H1 (cell line): ENCODE results near the gene MECP2. TPM values are rescaled to one million over a fixed set of nuclear protein-coding genes. Genes with fewer than 3 reads are reported as not detected.

Experiments used
- CTCF ChIA-PET: fragments of 300-600 bp; sonication (Branson Sonifier 250); formaldehyde crosslinking; loops from one replicate; lab custom pipeline; 2021; ENCODE audit not compliant: partially characterized antibody; lab: Charles Lee
- POLR2A ChIA-PET: fragments of 300-600 bp; sonication (Branson Sonifier 250); formaldehyde crosslinking; loops from one replicate; lab custom pipeline; 2021; ENCODE audit warnings: inconsistent platforms; ENCODE audit not compliant: partially characterized antibody; lab: Charles Lee
- DNase-seq, 2 experiments: peaks; one replicate each; pipeline versions ENCODE4 v3.0.0 to v3.0.0-alpha.2; 2010 to 2022; ENCODE audit warnings: low spot score in 2 of 2, low read depth in 1 of 2, mixed read lengths in 1 of 2
- FAIRE-seq: peaks from 2 replicates; lab custom pipeline; 2011; peaks lifted over from hg19 to GRCh38; lab: Jason Lieb, UNC
- H2AFZ ChIP-seq: 2 replicates; pipeline ENCODE4 v1.8.1; 2012; ENCODE audit warnings: low read length, inconsistent platforms
- H2AK5ac ChIP-seq: 2 replicates; pipeline ENCODE4 v1.6.1; 2013; ENCODE audit warnings: low read depth, low read length
- H2BK120ac ChIP-seq: replicated peaks from 2 replicates; pipeline ENCODE3; 2013; ENCODE audit warnings: low read depth, low read length, inconsistent platforms
- H2BK12ac ChIP-seq: 2 replicates; pipeline ENCODE4 v1.6.1; 2013; ENCODE audit warnings: low read depth, low read length
- H2BK15ac ChIP-seq: 2 replicates; pipeline ENCODE4 v1.6.1; 2013; ENCODE audit warnings: low read length
- H2BK20ac ChIP-seq: 2 replicates; pipeline ENCODE4 v1.6.1; 2013; ENCODE audit warnings: low read length
- H2BK5ac ChIP-seq: 2 replicates; pipeline ENCODE4 v1.6.1; 2013; ENCODE audit warnings: low read depth, low read length
- H3K14ac ChIP-seq: 2 replicates; pipeline ENCODE4 v1.6.1; 2013; ENCODE audit warnings: inconsistent platforms; ENCODE audit not compliant: insufficient read length
- H3K18ac ChIP-seq: 2 replicates; pipeline ENCODE4 v1.6.1; 2013; ENCODE audit warnings: low read length; ENCODE audit errors: extremely low read depth
- H3K23ac ChIP-seq: 2 replicates; pipeline ENCODE4 v1.6.1; 2013; ENCODE audit warnings: inconsistent platforms; ENCODE audit not compliant: insufficient read length
- H3K23me2 ChIP-seq: 2 replicates; pipeline ENCODE4 v1.6.1; 2013; ENCODE audit warnings: low read depth, low read length
- H3K27ac ChIP-seq: 2 replicates; pipeline ENCODE4 v1.6.1; 2011; ENCODE audit warnings: low read depth, low read length, inconsistent platforms
- H3K27me3 ChIP-seq, 4 experiments: replicated peaks in 1 of 4; 1 replicate in 1 of 4; 2 replicates in 3 of 4; pipeline versions ENCODE4 v1.6.1 to v1.8.1; 2011 to 2013; ENCODE audit warnings: low read length in 3 of 4, mild to moderate bottlenecking in 3 of 4, inconsistent platforms in 2 of 4, mixed read lengths in 2 of 4, moderate library complexity in 1 of 4; ENCODE audit not compliant: control insufficient read depth in 3 of 4, insufficient read depth in 3 of 4; ENCODE audit errors: extremely low read depth in 1 of 4
- H3K36me3 ChIP-seq, 4 experiments: 2 replicates each; pipeline versions ENCODE4 v1.6.1 to v1.8.1; 2011 to 2013; ENCODE audit warnings: mild to moderate bottlenecking in 4 of 4, low read length in 3 of 4, moderate library complexity in 2 of 4, control low read depth in 1 of 4, inconsistent platforms in 1 of 4; ENCODE audit not compliant: insufficient read depth in 4 of 4, control insufficient read depth in 2 of 4
- H3K4ac ChIP-seq: replicated peaks from 2 replicates; pipeline ENCODE3; 2013; ENCODE audit warnings: low read length, low read depth, mixed read lengths, inconsistent platforms; ENCODE audit not compliant: insufficient read length
- H3K4me1 ChIP-seq, 4 experiments: replicated peaks in 1 of 4; 1 replicate in 1 of 4; 2 replicates in 3 of 4; pipeline versions ENCODE4 v1.6.1 to v1.8.1; 2011 to 2013; ENCODE audit warnings: low read length in 3 of 4, inconsistent platforms in 2 of 4, mixed read lengths in 1 of 4; ENCODE audit not compliant: insufficient read depth in 4 of 4, control insufficient read depth in 3 of 4
- H3K4me2 ChIP-seq, 2 experiments: 2 replicates each; pipeline versions ENCODE4 v1.6.1 to v1.8.1; 2011 to 2013; ENCODE audit warnings: low read depth in 2 of 2, low read length in 2 of 2, control low read depth in 1 of 2, inconsistent platforms in 1 of 2, mild to moderate bottlenecking in 1 of 2; ENCODE audit not compliant: insufficient read depth in 1 of 2
- H3K4me3 ChIP-seq, 4 experiments: fragments of 200-600, 300-600 bp in 1 of 4; sonication (generic), shearing (Covaris generic), sonication (Bioruptor Twin) in 1 of 4; 2 replicates each; pipeline versions ENCODE4 v1.5.1 to v1.8.1; 2011 to 2016; ENCODE audit warnings: low read length in 4 of 4, low read depth in 3 of 4, control low read depth in 2 of 4, inconsistent platforms in 2 of 4, mild to moderate bottlenecking in 2 of 4, mixed read lengths in 1 of 4, moderate library complexity in 1 of 4; ENCODE audit not compliant: insufficient read depth in 2 of 4; ENCODE audit errors: extremely low read depth in 1 of 4
- H3K56ac ChIP-seq: replicated peaks from 2 replicates; pipeline ENCODE3; 2013; ENCODE audit warnings: low read depth, mild to moderate bottlenecking, mixed read lengths, low read length, inconsistent platforms; ENCODE audit not compliant: insufficient read length
- H3K79me1 ChIP-seq: 2 replicates; pipeline ENCODE4 v1.6.1; 2013; ENCODE audit warnings: low read depth, low read length, control low read depth
- H3K79me2 ChIP-seq, 2 experiments: 2 replicates each; pipeline versions ENCODE4 v1.6.1 to v1.8.1; 2012 to 2013; ENCODE audit warnings: low read length in 2 of 2, mild to moderate bottlenecking in 2 of 2, inconsistent platforms in 1 of 2; ENCODE audit not compliant: insufficient read depth in 2 of 2, control insufficient read depth in 1 of 2
- H3K9ac ChIP-seq, 4 experiments: replicated peaks in 1 of 4; 1 replicate in 1 of 4; 2 replicates in 3 of 4; pipeline versions ENCODE4 v1.6.1 to v1.8.1; 2011 to 2013; ENCODE audit warnings: low read depth in 3 of 4, low read length in 3 of 4, control low read depth in 2 of 4, mild to moderate bottlenecking in 2 of 4, moderate library complexity in 2 of 4, inconsistent platforms in 1 of 4; ENCODE audit errors: extremely low read depth in 1 of 4
- H3K9me3 ChIP-seq, 2 experiments: 2 replicates each; pipeline versions ENCODE4 v1.6.1 to v1.8.1; 2012 to 2013; ENCODE audit warnings: mild to moderate bottlenecking in 2 of 2, moderate library complexity in 2 of 2, control low read depth in 1 of 2, inconsistent platforms in 1 of 2, low read depth in 1 of 2, low read length in 1 of 2, mixed read lengths in 1 of 2; ENCODE audit not compliant: insufficient read depth in 2 of 2
- H4K20me1 ChIP-seq, 2 experiments: replicated peaks in 1 of 2; 2 replicates each; pipeline versions ENCODE3 to v1.8.1; 2011 to 2013; ENCODE audit warnings: inconsistent platforms in 2 of 2, low read length in 2 of 2, mild to moderate bottlenecking in 1 of 2; ENCODE audit not compliant: insufficient read depth in 2 of 2, control insufficient read depth in 1 of 2
- H4K5ac ChIP-seq: 2 replicates; pipeline ENCODE4 v1.6.1; 2013; ENCODE audit warnings: low read length, low read depth, mixed read lengths, inconsistent platforms; ENCODE audit not compliant: insufficient read length
- H4K8ac ChIP-seq: 2 replicates; pipeline ENCODE4 v1.8.0; 2013; ENCODE audit warnings: mild to moderate bottlenecking, moderate library complexity, low read length, inconsistent platforms; ENCODE audit not compliant: insufficient read depth; ENCODE audit errors: extremely low read depth
- H4K91ac ChIP-seq: replicated peaks from 2 replicates; pipeline ENCODE3; 2013; ENCODE audit warnings: low read length, mixed read lengths, inconsistent platforms; ENCODE audit not compliant: insufficient read length
- CREB1 ChIP-seq: IDR thresholded peaks from 2 replicates; pipeline ENCODE4 v1.6.1; 2012; ENCODE audit warnings: inconsistent platforms
- JUND ChIP-seq: IDR thresholded peaks from 2 replicates; pipeline ENCODE4 v1.6.1; 2011; ENCODE audit warnings: mild to moderate bottlenecking, improper control_type of control experiment, low read length
- PHF8 ChIP-seq: fragments of 200-600 bp; sonication (generic); conservative IDR thresholded peaks from 2 replicates; pipeline ENCODE4 v1.7.1; 2012; ENCODE audit warnings: low read depth, mild to moderate bottlenecking, inconsistent platforms, low read length, moderate library complexity
- RFX5 ChIP-seq: IDR thresholded peaks from 2 replicates; pipeline ENCODE4 v1.6.1; 2011; ENCODE audit warnings: low read depth, low read length, improper control_type of control experiment, borderline replicate concordance
- SAP30 ChIP-seq: fragments of 300-600 bp; sonication (generic); IDR thresholded peaks from 2 replicates; pipeline ENCODE4 v1.7.1; 2012; ENCODE audit warnings: low read length, moderate library complexity, mild to moderate bottlenecking, inconsistent platforms; ENCODE audit not compliant: insufficient read depth, insufficient replicate concordance
- SP1 ChIP-seq: IDR thresholded peaks from 2 replicates; pipeline ENCODE4 v1.6.1; 2011; ENCODE audit warnings: low read depth, low read length
- SRF ChIP-seq: IDR thresholded peaks from 2 replicates; pipeline ENCODE4 v1.6.1; 2011; ENCODE audit warnings: mild to moderate bottlenecking, low read depth, low read length, moderate library complexity
- YY1 ChIP-seq: IDR thresholded peaks from 2 replicates; pipeline ENCODE4 v1.6.1; 2011; ENCODE audit warnings: low read depth, mild to moderate bottlenecking, low read length
- WGBS, 2 experiments: shearing (Covaris generic) in 1 of 2; methylation state at CpG; one replicate each; pipeline versions ENCODE4 v1.1.6 to v1.1.7; 2013 to 2015; ENCODE audit warnings: low lambda C conversion rate in 2 of 2, mixed read lengths in 2 of 2, inconsistent platforms in 1 of 2, low coverage in 1 of 2, missing lambda C conversion rate in 1 of 2; ENCODE audit not compliant: insufficient replicate concordance in 2 of 2, insufficient coverage in 1 of 2, insufficient read length in 1 of 2; ENCODE audit errors: extremely low coverage in 1 of 2, missing lambda C conversion rate in 1 of 2; 5-methylcytosine and 5-hydroxymethylcytosine counted together
- polyA plus RNA-seq, 7 experiments: library from polyadenylated mRNA; depleted of rRNA in 3 of 7; stranded (reverse) in 5 of 7; unstranded in 2 of 7; fragments of >200 nt in 5 of 7; fragments of 200-250 nt in 2 of 7; gene quantifications; 1 replicate in 5 of 7; 2 replicates in 1 of 7; 4 replicates in 1 of 7; pipeline versions ENCODE4 v1.2.1 to v1.2.3, GENCODE V29; 2011 to 2013; ENCODE audit warnings: missing spikeins in 2 of 7, mixed read lengths in 2 of 7
- total RNA-seq: library from RNA; stranded (reverse); fragmentation: NEBNext Ultra II Directional; extraction: Animal tissue kit (Norgen Biotek cat#: 25700); gene quantifications from 2 replicates; pipeline ENCODE4 v1.2.1, GENCODE V29; 2021
- TF ChIP-seq, protein P1 (sequence below): IDR thresholded peaks from 2 replicates; pipeline ENCODE4 v1.6.1; 2012; ENCODE audit warnings: inconsistent platforms

Gene MECP2
- total and polyA plus RNA-seq, 2 of the 8 experiments (the other 6 are each of a cell fraction or from before 2014, with no cell fraction given), result 5.0 to 32.4 TPM

DNA sequence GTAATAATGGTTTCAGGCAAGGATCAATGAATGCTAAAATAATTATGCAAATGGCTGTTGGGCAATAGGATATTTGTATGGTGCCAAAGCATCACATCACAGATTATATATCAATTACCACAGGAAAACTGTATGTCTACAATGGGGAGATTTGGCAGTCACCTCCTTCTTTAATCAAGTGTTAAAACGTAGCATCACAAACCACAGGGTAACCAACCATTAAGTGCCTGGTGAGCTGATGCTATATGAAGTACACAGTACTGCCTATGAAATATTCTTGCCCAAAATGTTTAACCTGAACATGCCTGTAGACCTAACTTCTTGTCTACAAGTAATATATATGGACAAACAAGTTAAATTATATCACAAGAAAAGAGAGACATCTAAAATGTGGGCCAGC, 25.3 kb downstream of the MECP2 start:
- POLR2A ChIA-PET, result no interaction called here
- H3K79me2 ChIP-seq, result peaks cover 0 to 66% of the 10 kb centered on the region in 2 experiments; a peak in 3 of 4 replicates
- FAIRE-seq, result no peak

More for the DNA sequence above, 25.3 kb downstream of the MECP2 start:
- no peak overlapping the region for H3K4me3 ChIP-seq
- H4K20me1 ChIP-seq, result peaks cover 1 to 2% of the 10 kb centered on the region in 2 experiments
- H2AK5ac ChIP-seq, result no peak overlapping the region
- H3K9me3 ChIP-seq, result no peaks in the 10 kb centered on the region
- H2BK5ac ChIP-seq, result no peak overlapping the region
- 0 out of 8 replicates have a peak, but pooled peaks cover 0 to 3% (median 0%) of the 10 kb centered on the region in 4 experiments for H3K36me3 ChIP-seq
- H3K23ac ChIP-seq, result no peak overlapping the region
- H2BK12ac ChIP-seq, result no peak overlapping the region
- DNase-seq, result no peak
- WGBS, 2 experiments, result 54% methylated on average over 1 of the region's 1 CpG; no CpG with 5 or more reads in 1 of the 2 experiments
- no peak overlapping the region for H4K8ac ChIP-seq
- H2BK20ac ChIP-seq, result no peak overlapping the region
- CTCF ChIA-PET, result no interaction called here
- no peak overlapping the region for H3K14ac ChIP-seq
- no peak overlapping the region for H2BK120ac ChIP-seq
- no peaks in the 10 kb centered on the region for H3K27me3 ChIP-seq
- H3K4ac ChIP-seq, result no peak overlapping the region
- H3K4me2 ChIP-seq, result no peak overlapping the region
- no peak overlapping the region for H4K91ac ChIP-seq
- TF ChIP-seq SAP30 (no peak), YY1 (no peak), RFX5 (no peak), SRF (no peak), CREB1 (no peak), JUND (no peak), PHF8 (no peak), SP1 (no peak)
- TF ChIP-seq, protein P1, sequence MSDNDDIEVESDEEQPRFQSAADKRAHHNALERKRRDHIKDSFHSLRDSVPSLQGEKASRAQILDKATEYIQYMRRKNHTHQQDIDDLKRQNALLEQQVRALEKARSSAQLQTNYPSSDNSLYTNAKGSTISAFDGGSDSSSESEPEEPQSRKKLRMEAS, result no peak
- H4K5ac ChIP-seq, result no peak overlapping the region
- no peak overlapping the region for H2BK15ac ChIP-seq
- H3K79me1 ChIP-seq, result no peaks in the 10 kb centered on the region
- H3K9ac ChIP-seq, result no peak overlapping the region
- H3K23me2 ChIP-seq, result no peaks in the 10 kb centered on the region
- no peak overlapping the region for H3K18ac ChIP-seq
- no peak overlapping the region for H3K27ac ChIP-seq
- H3K56ac ChIP-seq, result no peak overlapping the region
- H3K4me1 ChIP-seq, result peaks cover 0 to 11% (median 5%) of the 10 kb centered on the region in 4 experiments; a peak in 3 of 7 replicates
- no peak overlapping the region for H2AFZ ChIP-seq
